ENCODE results near the gene ACADSB. TPM values are rescaled to one million over a fixed set of nuclear protein-coding genes. Genes with fewer than 3 reads are reported as not detected.

Gene ACADSB
- total RNA-seq, 4 donors from 2014 or later = 18.0 to 36.9 (median 27.4) TPM

DNA sequence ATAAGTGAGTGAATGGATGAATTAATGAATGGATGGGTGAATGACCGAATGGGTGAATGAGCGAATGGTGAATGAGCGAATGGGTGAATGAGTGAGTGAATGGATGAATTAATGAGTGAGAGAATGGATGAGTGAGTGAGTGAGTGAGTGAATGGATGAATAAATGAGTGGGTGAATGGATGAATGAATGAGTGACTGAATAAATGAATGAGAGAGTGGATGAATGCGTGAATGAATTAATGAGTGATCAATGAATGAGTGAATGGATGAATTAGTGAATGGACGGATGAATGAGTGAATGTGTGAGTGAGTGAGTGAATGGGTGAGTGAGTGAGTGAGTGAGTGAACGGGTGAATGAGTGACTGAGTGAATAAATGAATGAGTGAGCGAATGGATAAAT lies 77.5 kb downstream of the ACADSB start:
- TF ChIP-seq POLR2A (IDR thresholded peaks at IDR 0.05) (no peak), POLR2AphosphoS5 (IDR thresholded peaks at IDR 0.05) (no peak), EP300 (IDR thresholded peaks at IDR 0.05) (no peak)
- TF ChIP-seq, protein P1, sequence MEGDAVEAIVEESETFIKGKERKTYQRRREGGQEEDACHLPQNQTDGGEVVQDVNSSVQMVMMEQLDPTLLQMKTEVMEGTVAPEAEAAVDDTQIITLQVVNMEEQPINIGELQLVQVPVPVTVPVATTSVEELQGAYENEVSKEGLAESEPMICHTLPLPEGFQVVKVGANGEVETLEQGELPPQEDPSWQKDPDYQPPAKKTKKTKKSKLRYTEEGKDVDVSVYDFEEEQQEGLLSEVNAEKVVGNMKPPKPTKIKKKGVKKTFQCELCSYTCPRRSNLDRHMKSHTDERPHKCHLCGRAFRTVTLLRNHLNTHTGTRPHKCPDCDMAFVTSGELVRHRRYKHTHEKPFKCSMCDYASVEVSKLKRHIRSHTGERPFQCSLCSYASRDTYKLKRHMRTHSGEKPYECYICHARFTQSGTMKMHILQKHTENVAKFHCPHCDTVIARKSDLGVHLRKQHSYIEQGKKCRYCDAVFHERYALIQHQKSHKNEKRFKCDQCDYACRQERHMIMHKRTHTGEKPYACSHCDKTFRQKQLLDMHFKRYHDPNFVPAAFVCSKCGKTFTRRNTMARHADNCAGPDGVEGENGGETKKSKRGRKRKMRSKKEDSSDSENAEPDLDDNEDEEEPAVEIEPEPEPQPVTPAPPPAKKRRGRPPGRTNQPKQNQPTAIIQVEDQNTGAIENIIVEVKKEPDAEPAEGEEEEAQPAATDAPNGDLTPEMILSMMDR (IDR thresholded peaks at IDR 0.05) = no peak
- Histone ChIP-seq H3K27me3 (peaks cover 20% of the 10 kb centered on the region), H3K4me3 (no peak overlapping the region), H3K36me3 (no peaks in the 10 kb centered on the region), H3K9me3 (no peaks in the 10 kb centered on the region), H3K4me1 (no peaks in the 10 kb centered on the region), H3K27ac (no peak overlapping the region)
- 77% methylated on average over 7 of the region's 7 CpGs for WGBS
- DNase-seq (ENCODE audit: low spot score in 2 of 2) = no peak

DNA sequence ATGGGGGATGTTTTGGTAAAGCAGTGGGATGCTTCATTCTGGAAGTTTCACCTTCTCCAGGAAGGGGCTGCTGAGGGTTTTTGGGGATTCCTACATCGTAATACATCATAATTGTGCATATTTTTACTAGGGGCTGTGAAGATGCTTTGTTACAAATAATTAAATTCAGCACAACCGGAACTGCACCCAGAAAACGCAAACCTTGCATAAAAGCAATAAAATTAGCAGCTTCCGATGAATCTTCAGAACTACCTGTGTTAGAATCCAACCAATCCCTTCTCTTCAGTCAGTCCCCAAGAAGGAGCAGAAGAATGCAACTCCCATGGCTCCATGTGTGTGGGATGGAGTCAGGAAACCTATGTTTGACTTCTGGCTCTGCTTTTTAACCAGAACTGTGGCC lies 78.5 kb downstream of the ACADSB start:
- Histone ChIP-seq H3K27ac (no peak overlapping the region), H3K9me3 (no peaks in the 10 kb centered on the region), H3K36me3 (no peaks in the 10 kb centered on the region), H3K4me3 (no peak overlapping the region), H3K4me1 (no peaks in the 10 kb centered on the region), H3K27me3 (peaks cover 29% of the 10 kb centered on the region)
- TF ChIP-seq POLR2A (IDR thresholded peaks at IDR 0.05) (no peak), POLR2AphosphoS5 (IDR thresholded peaks at IDR 0.05) (no peak), EP300 (IDR thresholded peaks at IDR 0.05) (no peak)
- TF ChIP-seq, protein P1 (IDR thresholded peaks at IDR 0.05) = no peak
- no peak for DNase-seq (ENCODE audit: low spot score in 2 of 2)
- 80% methylated on average over 4 of the region's 4 CpGs for WGBS

DNA sequence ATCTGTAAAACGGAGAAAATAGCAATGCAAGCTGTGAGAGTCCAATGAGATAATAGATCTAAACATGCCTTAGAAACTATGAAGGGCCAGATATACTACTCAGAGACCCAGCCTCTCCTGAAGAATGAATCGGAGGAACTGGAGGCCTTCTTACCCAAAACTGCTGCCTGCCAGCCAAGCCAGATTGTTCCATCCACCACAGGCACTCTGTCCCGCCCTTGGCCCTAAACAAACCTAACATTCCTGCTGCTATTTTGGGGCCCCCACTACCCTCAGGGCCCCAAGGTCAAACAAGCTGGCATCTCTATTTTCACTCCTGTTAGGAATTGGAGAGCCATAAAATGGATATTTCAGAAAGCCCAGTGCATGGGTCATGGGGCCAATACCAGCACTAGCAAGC lies 79.0 kb downstream of the ACADSB start:
- Histone ChIP-seq H3K9me3 (no peaks in the 10 kb centered on the region), H3K36me3 (no peaks in the 10 kb centered on the region), H3K4me1 (no peaks in the 10 kb centered on the region), H3K27me3 (peaks cover 29% of the 10 kb centered on the region), H3K27ac (no peak overlapping the region), H3K4me3 (no peak overlapping the region)
- no peak for TF ChIP-seq EP300 (IDR thresholded peaks at IDR 0.05)
- TF ChIP-seq, protein P1 (IDR thresholded peaks at IDR 0.05) = no peak
- no peak for TF ChIP-seq POLR2A (IDR thresholded peaks at IDR 0.05)
- DNase-seq (ENCODE audit: low spot score in 2 of 2) = no peak
- 59% methylated on average over 3 of the region's 3 CpGs for WGBS

DNA sequence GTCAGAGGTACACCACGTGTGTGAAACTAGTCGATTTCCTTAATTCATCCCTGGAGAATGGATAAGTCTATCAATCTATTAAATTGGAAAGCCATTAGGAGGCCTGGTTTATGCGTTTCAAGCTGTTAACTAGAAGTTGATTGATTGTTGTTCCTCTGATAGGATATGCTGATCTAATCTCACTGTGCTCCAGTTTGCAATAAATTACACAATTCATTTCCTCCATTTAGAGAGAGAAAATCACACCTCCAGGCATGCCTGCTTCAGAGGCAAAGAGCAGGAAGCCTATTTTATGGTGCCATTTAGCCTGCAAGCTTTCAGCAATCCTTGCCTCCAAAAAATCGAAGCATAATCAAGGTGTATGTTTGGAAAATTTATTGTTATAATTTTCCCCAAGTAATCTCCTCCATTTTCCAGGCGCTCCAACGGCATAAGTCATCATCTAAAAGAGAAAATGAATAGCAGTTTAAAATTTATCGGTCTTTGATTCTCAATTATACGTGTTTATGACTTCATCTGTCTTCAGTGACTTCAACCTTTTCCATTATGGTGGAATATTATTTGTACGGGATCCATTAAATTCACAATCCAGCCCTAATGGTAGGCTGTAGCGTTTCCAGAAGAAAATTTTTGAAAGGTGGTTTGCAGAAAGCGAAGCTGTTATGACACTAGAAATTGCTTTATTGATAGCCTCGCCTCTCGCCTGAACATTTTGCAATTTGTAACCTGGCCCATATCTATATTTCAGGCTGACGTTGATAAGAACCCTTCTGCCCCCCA lies 84.0 kb downstream of the ACADSB start:
- DNase-seq (ENCODE audit: low spot score in 2 of 2) = no peak
- H3K4me3 ChIP-seq = no peak overlapping the region
- no peaks in the 10 kb centered on the region for H3K4me1 ChIP-seq
- 69% methylated on average over 14 of the region's 14 CpGs for WGBS
- H3K27me3 ChIP-seq = peaks cover 32% of the 10 kb centered on the region
- no peaks in the 10 kb centered on the region for H3K9me3 ChIP-seq
- H3K27ac ChIP-seq = no peak overlapping the region
- no peak for TF ChIP-seq EP300 (IDR thresholded peaks at IDR 0.05)
- no peak for TF ChIP-seq POLR2A (IDR thresholded peaks at IDR 0.05)
- TF ChIP-seq POLR2AphosphoS5 (IDR thresholded peaks at IDR 0.05) = no peak
- TF ChIP-seq, protein P1 (IDR thresholded peaks at IDR 0.05) = no peak
- no peaks in the 10 kb centered on the region for H3K36me3 ChIP-seq

DNA sequence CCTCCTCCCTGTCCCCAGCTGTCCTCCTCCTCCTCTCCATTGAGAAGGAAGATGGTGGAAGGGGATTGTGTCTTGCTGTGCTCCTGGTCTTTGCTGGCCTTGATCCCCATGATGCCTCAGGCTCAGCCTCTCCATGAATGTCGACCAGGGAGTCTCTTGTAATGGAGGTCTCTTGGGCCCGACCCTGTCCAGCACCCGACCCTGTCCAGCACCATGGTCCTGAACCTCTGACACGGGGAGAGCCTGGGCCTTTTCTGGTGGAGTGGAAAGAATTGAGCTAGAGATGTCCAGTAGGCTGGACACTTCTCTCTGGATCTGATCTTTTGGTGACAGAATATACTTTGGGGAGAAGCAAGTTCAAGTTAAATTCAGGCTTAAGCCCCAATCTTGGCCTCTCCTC lies 84.7 kb downstream of the ACADSB start:
- Histone ChIP-seq H3K27ac (no peak overlapping the region), H3K27me3 (peaks cover 36% of the 10 kb centered on the region), H3K4me3 (no peak overlapping the region), H3K36me3 (no peaks in the 10 kb centered on the region), H3K4me1 (no peaks in the 10 kb centered on the region), H3K9me3 (no peaks in the 10 kb centered on the region)
- WGBS = 65% methylated on average over 4 of the region's 4 CpGs
- TF ChIP-seq, protein P1 (IDR thresholded peaks at IDR 0.05) = no peak
- TF ChIP-seq POLR2AphosphoS5 (IDR thresholded peaks at IDR 0.05) (no peak), EP300 (IDR thresholded peaks at IDR 0.05) (no peak), POLR2A (IDR thresholded peaks at IDR 0.05) (no peak)
- no peak for DNase-seq (ENCODE audit: low spot score in 2 of 2)

All from suprapubic skin (tissue), 4 donors.